GM19463 (cell line): Measurements from ENCODE around the gene RAB42.

Source experiments
- ATAC-seq: cut with Tn5 transposase; IDR thresholded peaks from one replicate; pipeline ENCODE4 v1.9.1; 2021; ENCODE audit warnings: mild to moderate bottlenecking, moderate library complexity; ENCODE audit not compliant: unreplicated experiment

Gene RAB42

GRCh38 chr1:28644494-28644893 is 52.4 kb downstream of the RAB42 start:
- no peak for ATAC-seq
